IMR-90 (cell line): ENCODE data around the gene MED23. TPM values are rescaled to one million over a fixed set of nuclear protein-coding genes. Genes with fewer than 3 reads are reported as not detected.

Source experiments
- ATAC-seq: fragments of 200-7000 bp; cut with Tn5 transposase; 2 replicates; pipeline ENCODE4 v1.9.1; 2020; ENCODE audit warnings: low read depth, mild to moderate bottlenecking, moderate library complexity
- BruUV-seq: library from RNA; stranded (reverse); fragments of 400-500 nt; replicated peaks from 2 replicates; lab custom pipeline; 2021; lab: Mats Ljungman, UMichigan
- CTCF ChIA-PET: fragments of 300-600 bp; formaldehyde crosslinking; extraction: SDS; loops from one replicate; lab custom pipeline; 2021; ENCODE audit warnings: antibody characterized with exemption; lab: Yijun Ruan, JAX
- POLR2A ChIA-PET: fragments of 300-600 bp; sonication (Branson Sonifier 250); formaldehyde crosslinking; loops from one replicate; lab custom pipeline; 2022; ENCODE audit warnings: antibody characterized with exemption; ENCODE audit not compliant: unreplicated experiment; lab: Charles Lee
- DNase-seq: peaks from one replicate; pipeline ENCODE4 v3.0.0; 2013
- H2AFZ ChIP-seq: replicated peaks from 2 replicates; pipeline ENCODE3; 2013; ENCODE audit warnings: low read length, mild to moderate bottlenecking; ENCODE audit not compliant: poor library complexity
- H2AK5ac ChIP-seq: 2 replicates; pipeline ENCODE4 v1.6.1; 2013; ENCODE audit warnings: low read depth, low read length, inconsistent platforms
- H2AK9ac ChIP-seq: replicated peaks from 2 replicates; pipeline ENCODE3; 2013; ENCODE audit warnings: mild to moderate bottlenecking, low read depth, low read length, moderate library complexity; ENCODE audit not compliant: poor library complexity
- H2BK120ac ChIP-seq: 2 replicates; pipeline ENCODE4 v1.6.1; 2013; ENCODE audit warnings: low read depth, low read length, inconsistent platforms
- H2BK15ac ChIP-seq: 3 replicates; pipeline ENCODE4 v1.6.1; 2013; ENCODE audit warnings: low read depth, low read length, inconsistent platforms
- H2BK20ac ChIP-seq: 2 replicates; pipeline ENCODE4 v1.6.1; 2013; ENCODE audit warnings: low read depth, mild to moderate bottlenecking, inconsistent platforms, low read length, moderate library complexity
- H2BK5ac ChIP-seq: 2 replicates; pipeline ENCODE4 v1.6.1; 2013; ENCODE audit warnings: mild to moderate bottlenecking, low read depth, low read length, inconsistent platforms; ENCODE audit not compliant: poor library complexity, severe bottlenecking
- H3K14ac ChIP-seq: replicated peaks from 2 replicates; pipeline ENCODE4 v1.6.1; 2013; ENCODE audit warnings: low read depth, low read length, inconsistent platforms
- H3K18ac ChIP-seq: 2 replicates; pipeline ENCODE4 v1.6.1; 2013; ENCODE audit warnings: low read depth, low read length, control low read depth
- H3K23ac ChIP-seq: 2 replicates; pipeline ENCODE4 v1.6.1; 2013; ENCODE audit warnings: low read depth, low read length, inconsistent platforms
- H3K27ac ChIP-seq: 2 replicates; pipeline ENCODE4 v1.5.1; 2013; ENCODE audit warnings: mild to moderate bottlenecking, control low read depth, low read length; ENCODE audit not compliant: insufficient read depth
- H3K27me3 ChIP-seq: 2 replicates; pipeline ENCODE4 v1.6.1; 2013; ENCODE audit warnings: low read length; ENCODE audit not compliant: control insufficient read depth, insufficient read depth
- H3K36me3 ChIP-seq: 2 replicates; pipeline ENCODE4 v1.6.1; 2013; ENCODE audit warnings: low read length, mixed read lengths; ENCODE audit not compliant: control insufficient read depth, insufficient read depth
- H3K4ac ChIP-seq: 2 replicates; pipeline ENCODE4 v1.6.1; 2013; ENCODE audit warnings: low read depth, low read length, inconsistent platforms
- H3K4me1 ChIP-seq: 2 replicates; pipeline ENCODE4 v1.6.1; 2013; ENCODE audit warnings: low read length, mixed read lengths; ENCODE audit not compliant: control insufficient read depth, insufficient read depth
- H3K4me2 ChIP-seq: 2 replicates; pipeline ENCODE4 v1.6.1; 2013; ENCODE audit warnings: low read depth, mild to moderate bottlenecking, control low read depth, low read length, moderate library complexity
- H3K4me3 ChIP-seq: 2 replicates; pipeline ENCODE4 v1.5.1; 2013; ENCODE audit warnings: low read depth, mild to moderate bottlenecking, control low read depth, low read length, moderate library complexity; ENCODE audit not compliant: insufficient read depth
- H3K56ac ChIP-seq: 2 replicates; pipeline ENCODE4 v1.6.1; 2013; ENCODE audit warnings: low read length, inconsistent platforms; ENCODE audit not compliant: insufficient read depth; ENCODE audit errors: extremely low read depth
- H3K79me1 ChIP-seq, 2 experiments: 2 replicates each; pipeline ENCODE4 v1.6.1; 2013; ENCODE audit warnings: low read length in 2 of 2, inconsistent platforms in 1 of 2, low read depth in 1 of 2
- H3K9ac ChIP-seq: 2 replicates; pipeline ENCODE4 v1.6.1; 2013; ENCODE audit warnings: low read depth, low read length, control low read depth
- H3K9me1 ChIP-seq: 2 replicates; pipeline ENCODE4 v1.6.1; 2013; ENCODE audit warnings: low read length, inconsistent platforms; ENCODE audit not compliant: insufficient read depth
- H3K9me3 ChIP-seq: 2 replicates; pipeline ENCODE4 v1.6.1; 2013; ENCODE audit warnings: low read length; ENCODE audit not compliant: control insufficient read depth, insufficient read depth
- H4K20me1 ChIP-seq: 2 replicates; pipeline ENCODE4 v1.6.1; 2013; ENCODE audit warnings: low read length, inconsistent platforms; ENCODE audit not compliant: insufficient read depth
- H4K5ac ChIP-seq: 2 replicates; pipeline ENCODE4 v1.6.1; 2013; ENCODE audit warnings: mild to moderate bottlenecking, low read depth, low read length, control low read depth
- H4K8ac ChIP-seq, 2 experiments: 2 replicates each; pipeline ENCODE4 v1.6.1; 2013; ENCODE audit warnings: low read depth in 2 of 2, low read length in 2 of 2, control low read depth in 1 of 2, inconsistent platforms in 1 of 2
- H4K91ac ChIP-seq: 2 replicates; pipeline ENCODE4 v1.6.1; 2013; ENCODE audit warnings: low read depth, low read length, inconsistent platforms; ENCODE audit not compliant: insufficient read depth
- BHLHE40 ChIP-seq: fragments of 150-350 bp; IDR thresholded peaks from 2 replicates; pipeline ENCODE4 v1.6.1; 2016; ENCODE audit warnings: mild to moderate bottlenecking, low read depth, low read length
- CHD1 ChIP-seq: IDR thresholded peaks from 2 replicates; pipeline ENCODE4 v1.6.1; 2012; ENCODE audit warnings: low read depth, low read length, improper control_type of control experiment
- MAZ ChIP-seq: IDR thresholded peaks from 2 replicates; pipeline ENCODE4 v1.6.1; 2012; ENCODE audit warnings: low read depth, mild to moderate bottlenecking, low read length, improper control_type of control experiment, moderate library complexity, borderline replicate concordance
- MXI1 ChIP-seq: IDR thresholded peaks from 2 replicates; pipeline ENCODE4 v1.6.1; 2012; ENCODE audit warnings: low read depth, mild to moderate bottlenecking, low read length, moderate library complexity, borderline replicate concordance
- RCOR1 ChIP-seq: IDR thresholded peaks from 2 replicates; pipeline ENCODE4 v1.6.1; 2012; ENCODE audit warnings: mild to moderate bottlenecking, low read length, improper control_type of control experiment; ENCODE audit not compliant: insufficient replicate concordance
- WGBS, 2 experiments: methylation state at CpG; one replicate each; pipeline versions ENCODE4 v1.1.5 to v1.1.7; 2013; ENCODE audit warnings: missing lambda C conversion rate in 2 of 2; ENCODE audit not compliant: insufficient read length in 1 of 2; ENCODE audit errors: extremely low coverage in 2 of 2; 5-methylcytosine and 5-hydroxymethylcytosine counted together
- dilution Hi-C: fragments of 300-500 bp; cut with HindIII; formaldehyde crosslinking; loops from one replicate; pipeline ENCODE4 v1.14.3; 2018; ENCODE audit warnings: low sequenced_read_pairs; ENCODE audit not compliant: unreplicated experiment
- in situ Hi-C: fragments of 300-500 bp; cut with MboI; formaldehyde crosslinking; loops from 3 replicates; pipeline ENCODE4 v1.14.3; 2019; ENCODE audit warnings: low sequenced_read_pairs, inconsistent platforms, mixed read lengths
- intact Hi-C: fragments of 100-400 bp; cut with micrococcal nuclease; formaldehyde crosslinking; loops from 2 replicates; pipeline ENCODE4 v1.10.0; 2022
- polyA plus RNA-seq, 3 experiments: library from polyadenylated mRNA; depleted of rRNA; stranded (reverse); fragments of >200 nt; gene quantifications; 2 replicates each; pipeline ENCODE4 v1.2.3, GENCODE V29; 2012; ENCODE audit warnings: low replicate concordance in 1 of 3
- total RNA-seq: library from RNA; depleted of rRNA; stranded (reverse); fragments of >200 nt; gene quantifications from 2 replicates; pipeline ENCODE4 v1.2.3, GENCODE V29; 2012

Gene MED23
- total and polyA plus RNA-seq, 2 of the 4 experiments (the other 2 are of a cell fraction), result 16.0 to 40.7 TPM

DNA sequence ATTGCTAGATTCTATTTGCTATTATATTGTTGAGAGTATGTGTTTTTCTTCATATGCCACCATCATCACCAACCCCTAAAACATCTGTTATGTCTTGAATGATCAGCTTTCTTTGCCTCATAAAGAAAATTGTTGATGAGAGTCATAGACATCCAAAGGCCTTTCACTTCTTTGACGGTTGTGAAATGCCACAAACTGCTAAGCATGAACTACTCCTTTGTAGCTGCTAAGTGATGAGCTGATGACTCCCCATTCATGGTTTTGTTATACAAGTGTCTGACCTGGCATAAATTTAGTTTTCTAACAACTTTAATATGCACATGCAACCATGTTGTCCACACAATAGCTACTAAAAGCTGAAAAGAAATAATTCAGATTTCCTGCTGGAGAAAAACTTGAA lies 684 bp upstream of the MED23 start:
- ATAC-seq, result no peak
- no TSS peak for BruUV-seq
- in situ Hi-C loops (no loop called here), dilution Hi-C loops (no loop called here), intact Hi-C loops (loop anchor here (1.0 kb wide), 1 partner anchor 109 kb away; no protein-coding TSS in a partner anchor)
- Histone ChIP-seq H2AK9ac (no peak overlapping the region), H3K4me2 (no peak overlapping the region), H4K20me1 (no peaks in the 10 kb centered on the region), H4K5ac (no peak overlapping the region), H3K79me1 (peaks cover 6 to 19% of the 10 kb centered on the region in 2 experiments; a peak in 3 of 4 replicates), H3K56ac (no peak overlapping the region), H3K23ac (peak overlapping the region; percentile 23; the same call in 1 of the 2 replicates), H3K4ac (no peak overlapping the region), H2BK120ac (no peak overlapping the region), H4K91ac (no peak overlapping the region), H3K4me3 (no peak overlapping the region), H3K14ac (no peak overlapping the region), H3K27me3 (peaks cover 2% of the 10 kb centered on the region), H3K9me3 (no peaks in the 10 kb centered on the region), H3K9ac (no peak overlapping the region), H2AFZ (no peak overlapping the region), H2BK20ac (no peak overlapping the region), H3K18ac (no peak overlapping the region), H2AK5ac (no peak overlapping the region), H3K9me1 (no peaks in the 10 kb centered on the region; the same call in 1 of the 2 replicates), H2BK5ac (no peak overlapping the region), H3K36me3 (peaks cover 4% of the 10 kb centered on the region), H3K4me1 (no peaks in the 10 kb centered on the region), H2BK15ac (no peak overlapping the region), H3K27ac (no peak overlapping the region), H4K8ac (peak overlapping the region in 1 of 2 experiments; percentile 36; a peak in 2 of 4 replicates)
- TF ChIP-seq BHLHE40, result no peak
- TF ChIP-seq MAZ, result no peak
- TF ChIP-seq MXI1, result no peak
- no peak for TF ChIP-seq RCOR1
- no peak for TF ChIP-seq CHD1
- 20% methylated on average over 1 of the region's 1 CpG; no CpG with 5 or more reads in 1 of the 2 experiments for WGBS, 2 experiments
- ChIA-PET CTCF (interaction anchor here (0.5 to 2.8 kb wide), 14 partner anchors 8 to 1986 kb away, joined by 3 to 23 read pairs (median 6); partner anchors contain the start of gene ENPP3), POLR2A (interaction anchor here (0.7 kb wide), 1 partner anchor 705 kb away, joined by 3 read pairs; no protein-coding TSS in a partner anchor)
- no peak for DNase-seq
